Inflammatory macrophage (primary cell): ENCODE data around the gene HBA1.
A peak's percentile ranks its signal among the peaks of the same experiment; 100 is the strongest.
"Not testable (repeated sequence)": the region's sequence is repeated elsewhere in the genome, so short reads cannot be mapped to it uniquely, and the experiment has no call there.

Experiments used
- DNase-seq, 2 donors: peaks; one replicate each; pipeline ENCODE4 v3.0.0-alpha.2; 2020 to 2022

Gene HBA1

DNA sequence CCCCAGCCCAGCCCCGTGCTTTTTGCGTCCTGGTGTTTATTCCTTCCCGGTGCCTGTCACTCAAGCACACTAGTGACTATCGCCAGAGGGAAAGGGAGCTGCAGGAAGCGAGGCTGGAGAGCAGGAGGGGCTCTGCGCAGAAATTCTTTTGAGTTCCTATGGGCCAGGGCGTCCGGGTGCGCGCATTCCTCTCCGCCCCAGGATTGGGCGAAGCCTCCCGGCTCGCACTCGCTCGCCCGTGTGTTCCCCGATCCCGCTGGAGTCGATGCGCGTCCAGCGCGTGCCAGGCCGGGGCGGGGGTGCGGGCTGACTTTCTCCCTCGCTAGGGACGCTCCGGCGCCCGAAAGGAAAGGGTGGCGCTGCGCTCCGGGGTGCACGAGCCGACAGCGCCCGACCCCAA lies 474 bp upstream of the HBA1 start:
- not testable (repeated sequence) for DNase-seq

DNA sequence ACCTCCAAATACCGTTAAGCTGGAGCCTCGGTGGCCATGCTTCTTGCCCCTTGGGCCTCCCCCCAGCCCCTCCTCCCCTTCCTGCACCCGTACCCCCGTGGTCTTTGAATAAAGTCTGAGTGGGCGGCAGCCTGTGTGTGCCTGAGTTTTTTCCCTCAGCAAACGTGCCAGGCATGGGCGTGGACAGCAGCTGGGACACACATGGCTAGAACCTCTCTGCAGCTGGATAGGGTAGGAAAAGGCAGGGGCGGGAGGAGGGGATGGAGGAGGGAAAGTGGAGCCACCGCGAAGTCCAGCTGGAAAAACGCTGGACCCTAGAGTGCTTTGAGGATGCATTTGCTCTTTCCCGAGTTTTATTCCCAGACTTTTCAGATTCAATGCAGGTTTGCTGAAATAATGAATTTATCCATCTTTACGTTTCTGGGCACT lies 928 bp downstream of the HBA1 start:
- no peak for DNase-seq

DNA sequence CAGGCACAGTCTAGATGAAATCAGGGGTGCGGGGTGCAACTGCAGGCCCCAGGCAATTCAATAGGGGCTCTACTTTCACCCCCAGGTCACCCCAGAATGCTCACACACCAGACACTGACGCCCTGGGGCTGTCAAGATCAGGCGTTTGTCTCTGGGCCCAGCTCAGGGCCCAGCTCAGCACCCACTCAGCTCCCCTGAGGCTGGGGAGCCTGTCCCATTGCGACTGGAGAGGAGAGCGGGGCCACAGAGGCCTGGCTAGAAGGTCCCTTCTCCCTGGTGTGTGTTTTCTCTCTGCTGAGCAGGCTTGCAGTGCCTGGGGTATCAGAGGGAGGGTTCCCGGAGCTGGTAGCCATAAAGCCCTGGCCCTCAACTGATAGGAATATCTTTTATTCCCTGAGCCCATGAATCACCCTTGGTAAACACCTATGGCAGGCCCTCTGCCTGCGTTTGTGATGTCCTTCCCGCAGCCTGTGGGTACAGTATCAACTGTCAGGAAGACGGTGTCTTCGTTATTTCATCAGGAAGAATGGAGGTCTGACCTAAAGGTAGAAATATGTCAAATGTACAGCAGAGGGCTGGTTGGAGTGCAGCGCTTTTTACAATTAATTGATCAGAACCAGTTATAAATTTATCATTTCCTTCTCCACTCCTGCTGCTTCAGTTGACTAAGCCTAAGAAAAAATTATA lies 1.6 kb downstream of the HBA1 start:
- no peak for DNase-seq

DNA sequence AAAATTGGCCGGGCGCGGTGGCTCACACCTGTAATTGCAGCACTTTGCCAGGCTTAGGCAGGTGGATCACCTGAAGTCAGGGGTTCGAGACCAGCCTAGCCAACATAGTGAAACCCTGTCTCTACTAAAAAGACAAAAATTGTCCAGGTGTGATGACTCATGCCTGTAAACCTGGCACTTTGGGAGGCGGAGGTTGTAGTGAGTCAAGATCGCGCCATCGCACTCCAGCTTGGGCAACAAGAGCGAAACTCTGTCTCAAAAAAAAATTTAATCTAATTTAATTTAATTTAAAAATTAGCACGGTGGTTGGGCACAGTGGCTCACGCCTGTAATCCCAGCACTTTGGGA lies 2.2 kb downstream of the HBA1 start:
- DNase-seq: no peak

DNA sequence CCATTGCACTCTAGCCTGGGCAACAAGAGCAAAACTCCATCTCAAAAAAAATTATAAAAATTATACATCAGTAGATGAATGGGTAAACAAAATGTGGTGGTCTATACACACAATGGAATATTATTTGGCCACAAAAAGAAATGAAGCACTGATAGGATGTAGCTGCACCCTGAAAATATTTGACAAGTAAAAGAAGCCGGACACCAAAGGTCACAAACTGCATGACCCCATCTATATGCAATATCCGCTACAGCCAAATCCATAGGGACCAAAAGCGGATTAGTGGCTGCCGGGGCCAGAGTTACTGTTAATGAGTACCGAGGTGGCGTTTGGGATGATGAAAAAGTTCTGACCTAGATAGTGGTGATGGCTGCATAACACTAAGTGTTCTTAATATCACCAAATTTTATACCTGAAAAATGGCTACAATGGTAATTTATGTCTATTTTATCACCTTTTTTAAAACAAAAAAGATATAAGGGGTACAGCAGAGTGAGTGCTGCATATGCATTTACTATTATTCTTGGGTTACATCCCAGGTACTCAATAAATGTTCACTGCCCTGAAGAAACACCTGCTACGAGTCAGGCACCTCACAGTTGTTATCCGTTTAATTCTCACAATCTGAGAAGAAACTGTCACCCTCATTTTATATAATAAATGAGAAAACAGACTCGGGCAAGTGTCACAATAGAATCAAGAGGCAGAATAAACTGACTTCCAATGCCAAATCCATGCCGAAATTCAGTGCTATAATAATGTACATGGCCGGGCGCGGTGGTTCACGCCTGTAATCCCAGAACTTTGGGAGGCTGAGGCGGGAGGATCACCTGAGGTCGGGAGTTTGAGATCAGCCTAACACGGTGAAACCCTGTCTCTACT lies 3.0 kb downstream of the HBA1 start:
- DNase-seq: no peak

DNA sequence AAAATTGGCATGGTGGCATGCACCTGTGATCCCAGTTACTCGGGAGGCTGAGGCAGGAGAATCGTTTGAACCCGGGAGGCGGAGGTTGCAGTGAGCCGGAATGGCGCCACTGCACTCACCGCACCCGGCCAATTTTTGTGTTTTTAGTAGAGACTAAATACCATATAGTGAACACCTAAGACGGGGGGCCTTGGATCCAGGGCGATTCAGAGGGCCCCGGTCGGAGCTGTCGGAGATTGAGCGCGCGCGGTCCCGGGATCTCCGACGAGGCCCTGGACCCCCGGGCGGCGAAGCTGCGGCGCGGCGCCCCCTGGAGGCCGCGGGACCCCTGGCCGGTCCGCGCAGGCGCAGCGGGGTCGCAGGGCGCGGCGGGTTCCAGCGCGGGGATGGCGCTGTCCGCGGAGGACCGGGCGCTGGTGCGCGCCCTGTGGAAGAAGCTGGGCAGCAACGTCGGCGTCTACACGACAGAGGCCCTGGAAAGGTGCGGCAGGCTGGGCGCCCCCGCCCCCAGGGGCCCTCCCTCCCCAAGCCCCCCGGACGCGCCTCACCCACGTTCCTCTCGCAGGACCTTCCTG lies 3.7 kb downstream of the HBA1 start, which contains the start of gene HBQ1:
Gene HBQ1 (plus strand): TSS at position 359 of the 575 bp plus-strand sequence. CDS start 28 bp downstream, at position 387.
- DNase-seq: no peak

DNA sequence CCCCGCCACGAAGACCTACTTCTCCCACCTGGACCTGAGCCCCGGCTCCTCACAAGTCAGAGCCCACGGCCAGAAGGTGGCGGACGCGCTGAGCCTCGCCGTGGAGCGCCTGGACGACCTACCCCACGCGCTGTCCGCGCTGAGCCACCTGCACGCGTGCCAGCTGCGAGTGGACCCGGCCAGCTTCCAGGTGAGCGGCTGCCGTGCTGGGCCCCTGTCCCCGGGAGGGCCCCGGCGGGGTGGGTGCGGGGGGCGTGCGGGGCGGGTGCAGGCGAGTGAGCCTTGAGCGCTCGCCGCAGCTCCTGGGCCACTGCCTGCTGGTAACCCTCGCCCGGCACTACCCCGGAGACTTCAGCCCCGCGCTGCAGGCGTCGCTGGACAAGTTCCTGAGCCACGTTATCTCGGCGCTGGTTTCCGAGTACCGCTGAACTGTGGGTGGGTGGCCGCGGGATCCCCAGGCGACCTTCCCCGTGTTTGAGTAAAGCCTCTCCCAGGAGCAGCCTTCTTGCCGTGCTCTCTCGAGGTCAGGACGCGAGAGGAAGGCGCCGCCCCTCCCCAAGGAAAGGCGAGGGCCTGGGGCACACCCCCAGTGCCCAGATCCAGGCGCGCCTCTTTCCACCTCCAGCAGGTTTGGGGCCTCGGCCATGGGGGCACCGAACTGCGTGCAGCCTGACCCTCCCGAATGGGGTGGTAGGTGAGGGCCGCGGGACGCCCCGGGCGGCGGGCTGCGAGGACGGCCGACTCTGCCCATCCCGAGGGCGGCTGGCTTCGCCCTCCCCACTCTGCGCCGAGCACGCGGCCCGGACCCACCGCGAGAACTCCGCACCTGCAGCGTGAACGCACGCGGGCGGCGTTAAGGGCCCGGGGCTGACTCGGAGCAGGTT lies 4.4 kb downstream of the HBA1 start:
- peak; percentile 49 to 60 for DNase-seq

DNA sequence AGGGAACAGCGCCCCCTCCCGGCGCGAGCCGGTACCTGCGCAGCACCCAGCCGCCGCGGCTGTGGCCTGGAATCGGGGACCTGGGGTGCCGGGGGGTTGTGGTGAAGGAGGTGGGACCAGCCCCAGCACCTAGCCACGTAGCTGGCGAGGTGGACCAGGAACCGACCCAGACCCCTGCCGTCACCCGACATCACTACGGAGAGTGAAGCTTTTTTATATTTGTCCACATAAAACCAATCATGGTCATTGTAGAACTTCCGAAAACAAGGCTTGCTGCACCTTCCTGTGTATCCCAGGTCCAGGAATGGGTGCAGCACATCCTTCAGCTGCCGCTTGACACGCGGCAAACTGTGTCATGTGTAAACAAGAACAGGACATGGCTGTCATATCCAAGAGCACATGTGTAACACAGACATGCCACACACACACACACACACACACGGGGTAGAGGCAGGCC lies 5.1 kb downstream of the HBA1 start:
- DNase-seq: no peak

DNA sequence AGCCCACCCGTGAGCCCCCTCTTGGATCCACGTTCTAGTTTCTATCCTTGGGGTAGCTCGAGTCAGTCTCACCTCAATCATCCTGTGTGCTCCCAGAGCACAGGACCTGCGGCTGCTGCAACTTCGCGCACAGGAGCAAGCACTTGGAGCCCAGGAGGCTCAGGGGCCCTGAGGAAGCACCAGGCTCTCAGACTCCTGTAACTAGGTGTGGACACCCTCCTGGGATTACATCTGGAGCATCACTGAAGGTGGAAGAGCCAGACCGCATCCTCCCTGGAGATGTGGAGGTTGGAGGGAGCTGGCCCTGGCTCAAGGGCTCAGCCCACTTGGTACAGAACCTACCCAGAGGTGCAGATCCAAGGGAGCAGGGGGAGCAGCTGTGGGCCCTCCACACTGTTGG lies 6.5 kb downstream of the HBA1 start:
- no peak for DNase-seq

DNA sequence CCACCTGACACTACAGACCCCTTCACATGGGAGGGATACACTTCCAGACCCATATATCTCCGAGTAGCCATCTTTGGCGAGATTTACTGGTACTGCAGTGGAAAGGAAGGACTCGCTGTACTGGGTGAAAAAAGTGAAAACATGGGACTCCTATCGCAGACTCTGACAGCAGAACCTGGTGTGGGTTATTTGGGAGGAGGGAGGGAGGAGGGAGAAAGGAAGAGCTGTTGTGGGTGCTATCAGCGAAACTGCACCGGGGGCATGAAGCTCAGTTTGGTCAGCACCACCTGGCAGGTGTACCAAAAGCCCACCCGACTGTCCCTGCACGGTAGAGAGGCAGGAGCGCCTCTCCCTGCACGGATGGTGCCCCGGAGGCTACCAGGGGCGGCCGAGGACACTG lies 8.7 kb downstream of the HBA1 start:
- DNase-seq: no peak

DNA sequence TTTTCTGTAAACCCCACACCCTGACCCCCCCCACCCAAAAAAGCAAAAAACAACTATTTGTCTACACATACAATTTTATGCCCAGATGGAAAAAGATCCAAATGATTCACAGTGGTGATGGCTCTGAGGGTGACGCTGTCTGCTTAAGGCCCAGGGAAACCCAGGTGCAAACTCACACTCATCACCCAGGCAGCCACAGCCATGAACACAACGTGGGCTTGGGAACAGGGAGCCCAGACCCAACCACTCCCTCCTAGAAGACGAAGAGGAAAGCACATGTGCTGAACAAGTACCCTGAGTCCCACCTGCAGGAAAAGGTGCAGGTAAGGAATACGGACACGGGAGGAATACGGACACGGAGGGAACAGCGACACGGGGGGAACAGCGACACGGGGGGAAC lies 9.2 kb downstream of the HBA1 start:
- DNase-seq: no peak

DNA sequence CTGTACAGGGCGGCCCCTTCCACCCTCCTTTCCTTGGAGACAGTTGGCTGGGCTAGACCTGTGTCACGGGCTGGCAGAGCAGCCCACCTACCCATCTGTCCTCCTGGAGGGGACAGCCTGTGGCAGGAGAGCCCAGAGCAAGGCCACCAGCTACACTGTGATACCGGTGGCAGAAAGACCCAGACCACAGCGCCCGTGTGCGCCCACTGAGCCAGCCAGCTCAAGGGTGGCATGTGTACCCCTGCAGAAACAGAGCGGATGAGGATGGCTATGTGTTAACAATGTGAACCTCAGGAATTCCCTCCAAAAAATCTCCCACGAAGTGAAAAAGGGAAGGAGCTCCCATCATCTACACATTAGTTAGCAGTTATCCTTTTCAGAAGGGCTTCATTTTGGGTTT lies 10.8 kb downstream of the HBA1 start:
- DNase-seq: no peak

DNA sequence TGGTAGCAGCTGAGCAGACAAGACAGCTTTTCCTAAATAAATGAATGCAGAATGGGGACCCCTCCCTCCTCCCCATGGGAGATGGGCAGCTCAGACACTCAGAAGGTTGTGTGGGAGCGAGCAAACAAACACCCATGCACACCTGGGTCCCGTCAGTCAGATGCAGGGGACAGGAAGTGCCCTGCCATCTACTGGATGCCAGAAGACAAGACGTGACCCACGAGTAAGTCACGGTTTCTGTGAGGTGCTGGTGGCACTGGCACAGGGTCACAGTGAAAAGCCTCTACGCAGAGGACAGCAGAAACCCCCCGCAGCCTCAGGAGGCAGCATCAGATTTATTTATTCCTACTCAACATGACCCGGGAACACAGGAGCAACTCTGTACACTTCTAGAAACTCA lies 12.2 kb downstream of the HBA1 start:
- DNase-seq: no peak

DNA sequence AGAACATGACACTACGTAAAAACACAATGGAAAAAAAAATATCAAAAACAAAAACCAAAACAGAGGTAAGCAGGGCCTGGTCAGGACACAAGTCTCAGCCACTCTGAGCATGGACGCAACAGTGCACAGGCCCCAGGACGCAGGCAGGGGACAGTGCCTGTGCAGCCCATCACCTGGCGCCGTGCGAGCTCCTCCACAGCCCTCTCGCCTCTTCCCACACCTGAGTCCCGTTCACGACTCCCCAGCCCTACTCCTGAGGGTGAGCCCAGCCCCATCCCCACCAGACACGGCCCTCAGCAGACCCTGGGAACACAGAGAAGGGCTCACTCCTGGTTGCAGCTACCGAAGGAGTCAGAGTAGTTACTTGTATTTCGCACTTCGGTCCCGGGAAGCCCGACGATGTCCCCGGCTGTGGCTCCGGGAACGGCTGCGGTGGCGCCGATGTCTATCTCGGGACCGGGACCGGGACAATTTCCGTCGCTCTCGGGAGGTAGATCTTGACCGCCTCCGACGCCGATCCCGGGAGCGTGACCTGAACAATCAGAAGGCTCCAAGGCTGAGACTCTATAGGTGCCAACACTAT lies 13.2 kb downstream of the HBA1 start:
- no peak for DNase-seq

DNA sequence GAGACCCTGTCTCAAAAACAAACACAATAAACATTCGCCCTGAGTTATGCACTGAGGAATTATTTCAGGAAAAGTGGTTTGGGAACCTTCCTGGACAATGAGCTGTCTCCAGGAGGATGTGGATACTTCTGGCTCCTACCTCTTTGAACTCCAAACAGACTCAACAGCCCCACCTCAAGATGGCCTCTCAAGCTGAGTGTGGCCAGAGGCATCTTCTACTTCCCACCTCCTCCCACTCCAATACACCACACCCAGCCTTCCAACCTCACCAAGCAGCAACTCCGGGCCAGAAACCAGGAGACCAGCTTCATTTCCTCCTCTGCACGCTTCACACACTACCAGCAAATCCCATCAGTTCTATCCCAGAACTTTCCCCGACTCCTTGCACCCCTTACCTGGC lies 15.4 kb downstream of the HBA1 start:
- DNase-seq: no peak

DNA sequence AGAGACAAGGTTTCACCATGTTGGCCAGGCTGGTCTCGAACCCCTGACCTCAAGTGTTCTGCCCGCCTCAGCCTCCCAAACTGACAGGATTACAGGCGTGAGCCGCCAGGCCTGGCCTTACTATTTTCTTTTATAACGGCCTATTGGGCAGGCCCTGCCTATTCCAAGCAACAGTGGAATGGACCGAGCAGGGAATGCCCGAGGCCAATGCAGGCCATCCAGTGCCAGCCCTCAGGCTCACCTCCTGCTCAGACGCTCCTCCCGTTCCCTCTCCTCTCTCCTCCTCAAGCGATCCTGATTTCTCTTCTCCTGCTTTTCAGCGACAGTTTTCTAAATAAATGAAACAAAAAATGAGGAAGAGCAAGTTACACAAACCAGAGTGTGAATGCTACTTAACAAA lies 16.2 kb downstream of the HBA1 start:
- DNase-seq: no peak

DNA sequence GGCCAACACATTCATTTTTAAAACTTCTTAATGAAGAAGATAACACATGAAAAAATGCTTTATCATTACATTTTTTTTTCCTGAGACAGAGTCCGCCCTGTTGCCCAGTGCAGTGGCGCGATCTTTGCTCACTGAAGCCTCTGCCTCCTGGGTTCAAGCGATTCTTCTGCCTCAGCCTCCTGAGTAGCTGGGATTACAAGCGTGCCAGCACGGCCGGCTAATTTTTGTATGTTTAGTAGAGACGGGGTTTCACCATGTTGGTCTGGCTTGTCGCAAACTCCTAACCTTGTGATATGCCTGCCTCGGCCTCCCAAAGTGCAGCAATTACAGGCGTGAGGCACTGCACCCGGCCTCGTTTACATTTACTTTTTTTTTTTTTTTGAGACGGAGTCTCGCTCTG lies 17.0 kb downstream of the HBA1 start:
- no peak for DNase-seq

DNA sequence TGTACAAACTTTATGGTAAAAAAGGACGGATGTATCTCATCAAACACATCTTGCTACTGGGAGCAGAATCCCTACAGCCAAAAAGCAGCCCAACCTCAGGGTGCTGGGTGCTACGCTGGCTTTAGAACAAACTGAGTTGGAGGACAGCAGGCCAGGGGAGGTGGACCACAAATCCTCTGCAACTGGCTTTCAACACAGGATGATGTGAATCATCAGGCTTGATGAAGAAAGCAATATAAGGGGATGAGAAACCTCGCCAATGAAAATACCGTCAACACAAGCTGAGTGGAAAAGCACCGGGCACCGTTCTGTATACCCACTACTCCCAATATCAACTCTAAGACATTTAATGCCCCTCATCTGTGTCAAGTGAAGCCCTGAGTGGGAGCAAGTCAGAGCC lies 18.0 kb downstream of the HBA1 start:
- DNase-seq: no peak

DNA sequence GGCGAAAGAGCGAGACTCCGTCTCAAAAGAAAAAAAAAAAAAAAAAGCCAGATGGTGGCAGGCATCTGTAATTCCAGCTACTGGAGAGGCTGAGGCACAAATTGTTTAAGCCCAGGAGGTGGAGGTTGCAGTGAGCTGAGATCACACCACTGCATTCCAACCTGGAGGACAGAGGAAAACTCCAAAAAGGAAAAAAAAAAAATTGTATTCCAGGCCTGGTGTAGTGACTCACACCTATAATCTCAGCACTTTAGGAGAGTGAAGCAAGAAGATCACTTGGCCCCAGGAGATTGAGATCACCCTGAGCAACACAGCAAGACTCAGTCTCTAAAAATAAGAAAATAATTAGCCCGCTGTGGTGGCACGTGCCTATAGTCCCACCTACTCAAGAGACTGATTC lies 23.9 kb downstream of the HBA1 start:
- DNase-seq: no peak

DNA sequence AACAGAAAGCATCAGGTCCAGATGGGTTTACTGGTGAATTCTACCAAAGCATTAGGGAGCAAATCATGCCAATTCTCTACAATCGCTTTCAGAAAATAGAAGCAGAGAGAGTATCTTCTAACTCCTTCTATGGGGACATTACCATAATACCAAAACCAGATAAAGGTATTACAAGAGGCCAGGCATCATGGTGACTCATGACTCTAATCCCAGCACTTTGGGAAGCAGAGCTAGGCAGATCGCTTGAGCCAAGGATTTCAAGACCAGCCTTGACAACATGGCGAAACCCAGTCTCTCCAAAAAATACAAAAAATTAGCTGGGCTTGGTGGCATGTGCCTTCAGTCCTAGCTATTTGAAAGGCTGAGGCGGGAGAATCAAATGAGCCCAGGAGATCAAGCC lies 26.8 kb downstream of the HBA1 start:
- no peak for DNase-seq

DNA sequence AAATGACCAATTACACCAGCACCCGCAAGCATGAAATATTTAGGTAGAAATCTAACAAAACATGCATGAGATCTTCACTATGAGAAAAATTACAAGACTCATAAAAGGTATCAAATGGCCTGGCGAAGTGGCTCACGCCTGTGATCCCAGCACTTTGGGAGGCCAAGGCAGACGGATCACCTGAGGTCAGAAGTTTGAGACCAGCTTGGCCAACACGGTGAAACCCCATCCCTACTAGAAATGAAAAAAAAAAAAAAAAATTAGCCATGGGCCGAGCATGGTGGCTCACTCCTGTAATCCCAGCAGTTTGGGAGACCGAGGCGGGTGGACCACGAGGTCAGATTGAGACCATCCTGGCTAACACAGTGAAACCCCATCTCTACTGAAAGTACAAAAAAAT lies 27.6 kb downstream of the HBA1 start:
- not testable (repeated sequence) for DNase-seq

DNA sequence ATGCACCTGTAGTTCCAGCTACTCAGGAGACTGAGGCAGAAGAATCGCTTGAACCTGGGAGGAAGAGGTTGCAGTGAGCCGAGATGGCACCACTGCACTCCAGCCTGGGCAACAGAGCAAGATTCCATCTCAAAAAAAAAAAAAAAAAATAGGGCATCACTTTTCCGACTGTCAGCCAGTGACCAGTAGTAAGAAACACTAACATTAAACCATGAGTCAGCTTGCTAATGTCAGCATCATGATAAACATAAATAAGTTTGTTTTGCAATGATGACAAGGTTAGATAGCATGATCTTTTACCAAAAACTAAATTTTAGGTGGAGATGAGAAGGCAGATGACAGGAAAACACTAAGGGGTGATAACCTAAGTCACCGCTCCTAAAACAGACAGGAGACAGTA lies 32.9 kb downstream of the HBA1 start:
- not testable (repeated sequence) for DNase-seq
